Fibroblast of pulmonary artery (primary cell): Measurements from ENCODE around the gene LCN1.

Experiments
- DNase-seq: peaks from one replicate; pipeline ENCODE4 v3.0.0-alpha.2; 2010; ENCODE audit warnings: low read depth
- H3K4me3 ChIP-seq: replicated peaks from 2 replicates; pipeline ENCODE4 v1.5.1; 2011; ENCODE audit warnings: low read depth, mild to moderate bottlenecking, control low read depth, low read length, moderate library complexity
- CTCF ChIP-seq: IDR thresholded peaks from 2 replicates; pipeline ENCODE4 v1.5.1; 2011; ENCODE audit warnings: mild to moderate bottlenecking, control low read depth, low read length, inconsistent platforms; ENCODE audit errors: missing control alignments

The LCN1 gene

GRCh38 chr9:135478829-135479468, 42.3 kb upstream of the LCN1 start:
- H3K4me3 ChIP-seq: peak overlapping the region; percentile 34
- TF ChIP-seq CTCF: peak; percentile 22
- peak; percentile 28 for DNase-seq

GRCh38 chr9:135479469-135480052, 41.7 kb upstream of the LCN1 start, which contains the start of gene PPP1R26:
TSS of gene PPP1R26 (plus strand) at chr9:135479782. CDS start at chr9:135484511, 4,729 bp downstream.
- H3K4me3 ChIP-seq: peak within 1 kb of the TSS; percentile 74
- no peak for TF ChIP-seq CTCF
- no peak for DNase-seq

- no peak for TF ChIP-seq CTCF
- H3K4me3 ChIP-seq: peak overlapping the region; percentile 74
- DNase-seq: peak; percentile 29
Measured at GRCh38 chr9:135480071-135480939, 40.9 kb upstream of the LCN1 start.

- DNase-seq: no peak
- H3K4me3 ChIP-seq: peak overlapping the region; percentile 74
- no peak for TF ChIP-seq CTCF
Measured at GRCh38 chr9:135480940-135481310, 40.3 kb upstream of the LCN1 start.

GRCh38 chr9:135482015-135482754, 39.1 kb upstream of the LCN1 start:
- H3K4me3 ChIP-seq: no peak overlapping the region
- TF ChIP-seq CTCF: no peak
- no peak for DNase-seq

GRCh38 chr9:135484460-135485277, 36.6 kb upstream of the LCN1 start:
- no peak overlapping the region for H3K4me3 ChIP-seq
- DNase-seq: no peak
- TF ChIP-seq CTCF: no peak
